Inflammatory macrophage (primary cell): ENCODE measurements around the gene USH1C.

Source experiments
- DNase-seq, 2 donors: peaks; one replicate each; pipeline ENCODE4 v3.0.0-alpha.2; 2020 to 2022

The USH1C gene

GRCh38 chr11:17570034-17570433, 25.8 kb upstream of the USH1C start:
- DNase-seq, result no peak

GRCh38 chr11:17568944-17569343, 24.7 kb upstream of the USH1C start:
- DNase-seq, result no peak

GRCh38 chr11:17564687-17565042, 20.4 kb upstream of the USH1C start:
- DNase-seq, result peak in 1 of 2 donors; percentile 4

- DNase-seq, result no peak
Measured at GRCh38 chr11:17563961-17564686, 19.9 kb upstream of the USH1C start.

GRCh38 chr11:17563231-17563646, 19.0 kb upstream of the USH1C start:
- peak; percentile 65 to 75 for DNase-seq

GRCh38 chr11:17561526-17561925, 17.3 kb upstream of the USH1C start:
- DNase-seq, result no peak

- no peak for DNase-seq
Measured at GRCh38 chr11:17561111-17561415, 16.8 kb upstream of the USH1C start.

- DNase-seq, result no peak
Measured at GRCh38 chr11:17560281-17561110, 16.3 kb upstream of the USH1C start.

GRCh38 chr11:17559341-17560087, 15.3 kb upstream of the USH1C start:
- DNase-seq, result no peak

- no peak for DNase-seq
Measured at GRCh38 chr11:17558916-17559315, 14.7 kb upstream of the USH1C start.

GRCh38 chr11:17558025-17558780, 14.0 kb upstream of the USH1C start:
- no peak for DNase-seq

- DNase-seq, result no peak
Measured at GRCh38 chr11:17556999-17557398, 12.8 kb upstream of the USH1C start.

GRCh38 chr11:17554487-17554886, 10.3 kb upstream of the USH1C start:
- DNase-seq, result no peak

- no peak for DNase-seq
Measured at GRCh38 chr11:17553249-17553546, 9.0 kb upstream of the USH1C start.

- DNase-seq, result no peak
Measured at GRCh38 chr11:17552392-17553248, 8.4 kb upstream of the USH1C start.

GRCh38 chr11:17552041-17552355, 7.8 kb upstream of the USH1C start:
- no peak for DNase-seq

GRCh38 chr11:17551347-17552040, 7.3 kb upstream of the USH1C start:
- no peak for DNase-seq

GRCh38 chr11:17550450-17551346, 6.5 kb upstream of the USH1C start:
- DNase-seq, result no peak

- DNase-seq, result no peak
Measured at GRCh38 chr11:17548444-17548843, 4.2 kb upstream of the USH1C start.

- no peak for DNase-seq
Measured at GRCh38 chr11:17547932-17548331, 3.7 kb upstream of the USH1C start.
